Measurements from ENCODE around the gene PLXNA2. TPM values are rescaled to one million over a fixed set of nuclear protein-coding genes. Genes with fewer than 3 reads are reported as not detected.

Gene PLXNA2
- total and polyA plus RNA-seq, 2 donors (not counting 1 experiment from before 2014, with no cell fraction given) = 0.31 to 1.2 TPM

DNA sequence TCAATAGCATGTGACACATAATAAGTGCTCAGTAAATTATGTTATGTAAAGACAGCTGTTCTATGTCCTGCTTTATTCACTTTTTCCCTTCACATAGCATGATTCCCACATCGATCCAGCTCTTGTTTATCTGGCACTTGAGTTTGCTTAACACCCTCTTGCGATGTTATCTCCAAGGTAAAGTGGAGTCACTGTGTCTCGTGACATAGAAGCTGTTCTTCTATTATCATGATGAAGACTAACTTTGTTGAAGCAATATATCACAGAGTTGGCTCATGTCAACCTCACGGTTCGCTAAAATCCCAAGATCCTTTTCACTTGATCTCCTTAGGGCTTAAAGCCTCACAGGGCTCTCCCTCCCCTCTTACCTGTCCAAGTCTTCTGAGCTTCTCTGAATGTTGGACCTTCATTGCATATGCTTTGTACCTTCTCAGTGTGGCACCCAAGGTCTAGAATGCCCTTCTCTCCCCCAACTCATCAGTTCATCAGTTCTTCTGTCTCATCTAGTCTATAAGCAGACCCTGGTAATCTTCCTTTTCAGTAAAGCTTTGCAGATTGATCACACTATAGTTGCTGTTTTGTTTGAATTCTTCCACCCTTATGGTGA is 38.0 kb downstream of the PLXNA2 start:
- TF ChIP-seq EZH2 (IDR thresholded peaks at IDR 0.05; ENCODE audit: borderline replicate concordance, insufficient read depth, low read depth, low read length, poor library complexity, severe bottlenecking) (no peak), CTCF (IDR thresholded peaks at IDR 0.05) (no peak)
- no peak for ATAC-seq (ENCODE audit: low read depth)
- no peaks in the 10 kb centered on the region for H3K9me3 Mint-ChIP-seq (ENCODE audit: insufficient read depth)
- ChIA-PET CTCF (interaction anchor here (0.7 kb wide), 1 partner anchor 39 kb away, joined by 4 read pairs; no protein-coding TSS in a partner anchor), POLR2A (no interaction called here)
- H3K36me3 ChIP-seq (replicated peaks in 1 of 2; ENCODE audit: control extremely low read depth in 1 of 2, control insufficient read depth in 1 of 2, extremely low read depth in 1 of 2, insufficient read depth in 2 of 2, low read length in 1 of 2) = no peaks in the 10 kb centered on the region
- no peak overlapping the region for H3K27ac Mint-ChIP-seq
- DNase-seq = no peak
- H3K79me2 ChIP-seq (ENCODE audit: control insufficient read depth, insufficient read depth, low read length) = no peaks in the 10 kb centered on the region
- peaks cover 0 to 3% (median 0%) of the 10 kb centered on the region in 3 donors for H3K9me3 ChIP-seq (ENCODE audit: control extremely low read depth in 1 of 3, control insufficient read depth in 2 of 3, insufficient read depth in 1 of 3, low read length in 2 of 3)
- no peaks in the 10 kb centered on the region for H3K27me3 Mint-ChIP-seq
- no peak overlapping the region for H3K4me3 ChIP-seq (ENCODE audit: control extremely low read depth in 1 of 5, extremely low read depth in 1 of 5, insufficient read depth in 1 of 5, low read depth in 2 of 5, low read length in 4 of 5)
- H3K27ac ChIP-seq (ENCODE audit: low read length in 2 of 2) = no peak overlapping the region
- H4K20me1 ChIP-seq (ENCODE audit: control insufficient read depth, insufficient read depth, low read length, poor library complexity, severe bottlenecking) = no peaks in the 10 kb centered on the region
- 100% methylated on average over 3 of the region's 5 CpGs for WGBS (ENCODE audit: insufficient coverage)
- no peaks in the 10 kb centered on the region for H3K4me1 Mint-ChIP-seq
- intact Hi-C loops (cut with micrococcal nuclease) = no loop called here
- H3K4me1 ChIP-seq (ENCODE audit: control insufficient read depth in 2 of 2, insufficient read depth in 2 of 2, low read length in 2 of 2) = no peaks in the 10 kb centered on the region
- H3K27me3 ChIP-seq (replicated peaks in 1 of 4; ENCODE audit: control extremely low read depth in 1 of 4, control insufficient read depth in 3 of 4, insufficient read depth in 4 of 4, low read length in 3 of 4) = no peaks in the 10 kb centered on the region
- H3K4me2 ChIP-seq (replicated peaks; ENCODE audit: low read depth, low read length, poor library complexity, severe bottlenecking) = no peak overlapping the region
- no peak overlapping the region for H3K9ac ChIP-seq (ENCODE audit: low read length)
- no peak overlapping the region for H3K4me3 Mint-ChIP-seq
- H2AFZ ChIP-seq (ENCODE audit: insufficient read depth, low read depth, low read length, poor library complexity, severe bottlenecking) = no peak overlapping the region

- ATAC-seq (ENCODE audit: low read depth) (no peak), DNase-seq (no peak)
- H3K9ac ChIP-seq (ENCODE audit: low read length) = no peak overlapping the region
- H3K4me3 Mint-ChIP-seq = no peak overlapping the region
- no peak overlapping the region for H2AFZ ChIP-seq (ENCODE audit: insufficient read depth, low read depth, low read length, poor library complexity, severe bottlenecking)
- ChIA-PET CTCF (interaction anchor here (0.7 kb wide), 1 partner anchor 40 kb away, joined by 4 read pairs; no protein-coding TSS in a partner anchor), POLR2A (no interaction called here)
- no peak for TF ChIP-seq EZH2 (IDR thresholded peaks at IDR 0.05; ENCODE audit: borderline replicate concordance, insufficient read depth, low read depth, low read length, poor library complexity, severe bottlenecking)
- no peak for TF ChIP-seq CTCF (IDR thresholded peaks at IDR 0.05)
- no peaks in the 10 kb centered on the region for H3K79me2 ChIP-seq (ENCODE audit: control insufficient read depth, insufficient read depth, low read length)
- H3K36me3 ChIP-seq (replicated peaks in 1 of 2; ENCODE audit: control extremely low read depth in 1 of 2, control insufficient read depth in 1 of 2, extremely low read depth in 1 of 2, insufficient read depth in 2 of 2, low read length in 1 of 2) = no peaks in the 10 kb centered on the region
- H3K4me2 ChIP-seq (replicated peaks; ENCODE audit: low read depth, low read length, poor library complexity, severe bottlenecking) = no peak overlapping the region
- no peaks in the 10 kb centered on the region for H3K27me3 Mint-ChIP-seq
- no peaks in the 10 kb centered on the region for H3K27me3 ChIP-seq (replicated peaks in 1 of 4; ENCODE audit: control extremely low read depth in 1 of 4, control insufficient read depth in 3 of 4, insufficient read depth in 4 of 4, low read length in 3 of 4)
- 94% methylated on average over 5 of the region's 5 CpGs for WGBS (ENCODE audit: insufficient coverage)
- H3K9me3 ChIP-seq (ENCODE audit: control extremely low read depth in 1 of 3, control insufficient read depth in 2 of 3, insufficient read depth in 1 of 3, low read length in 2 of 3) = peaks cover 0 to 3% (median 0%) of the 10 kb centered on the region in 3 donors
- no peaks in the 10 kb centered on the region for H4K20me1 ChIP-seq (ENCODE audit: control insufficient read depth, insufficient read depth, low read length, poor library complexity, severe bottlenecking)
- H3K4me1 Mint-ChIP-seq = no peaks in the 10 kb centered on the region
- no peak overlapping the region for H3K27ac ChIP-seq (ENCODE audit: low read length in 2 of 2)
- no peak overlapping the region for H3K4me3 ChIP-seq (ENCODE audit: control extremely low read depth in 1 of 5, extremely low read depth in 1 of 5, insufficient read depth in 1 of 5, low read depth in 2 of 5, low read length in 4 of 5)
- no peak overlapping the region for H3K27ac Mint-ChIP-seq
- H3K4me1 ChIP-seq (ENCODE audit: control insufficient read depth in 2 of 2, insufficient read depth in 2 of 2, low read length in 2 of 2) = no peaks in the 10 kb centered on the region
- no peaks in the 10 kb centered on the region for H3K9me3 Mint-ChIP-seq (ENCODE audit: insufficient read depth)
- intact Hi-C loops (cut with micrococcal nuclease) = no loop called here
Measured at GRCh38 chr1:208205216-208206013, 38.8 kb downstream of the PLXNA2 start.
